Endodermal cell (in vitro differentiated cells): Measurements from ENCODE around the gene CFAP46. TPM values are rescaled to one million over a fixed set of nuclear protein-coding genes. Genes with fewer than 3 reads are reported as not detected.
A peak's percentile ranks its signal among the peaks of the same experiment; 100 is the strongest.

ENCODE experiments used
- DNase-seq: peaks from one replicate; pipeline ENCODE4 v3.0.0-alpha.2; 2017
- H3K27ac ChIP-seq: 2 replicates; pipeline ENCODE4 v1.5.1; 2013; ENCODE audit warnings: mild to moderate bottlenecking, low read depth, low read length, moderate library complexity
- H3K27me3 ChIP-seq: 2 replicates; pipeline ENCODE4 v1.6.1; 2013; ENCODE audit warnings: mild to moderate bottlenecking, low read length, moderate library complexity; ENCODE audit not compliant: insufficient read depth, control insufficient read depth, poor library complexity, severe bottlenecking
- H3K36me3 ChIP-seq: 2 replicates; pipeline ENCODE4 v1.7.0; 2013; ENCODE audit warnings: mild to moderate bottlenecking, low read length, moderate library complexity; ENCODE audit not compliant: control insufficient read depth, insufficient read depth
- H3K4me1 ChIP-seq: one replicate; pipeline ENCODE4 v1.7.0; 2013; ENCODE audit warnings: low read length; ENCODE audit not compliant: control insufficient read depth, insufficient read depth
- H3K4me3 ChIP-seq: 2 replicates; pipeline ENCODE4 v1.5.1; 2013; ENCODE audit warnings: mild to moderate bottlenecking, low read length, moderate library complexity
- H3K9ac ChIP-seq: 2 replicates; pipeline ENCODE4 v1.6.1; 2013; ENCODE audit warnings: mild to moderate bottlenecking, low read length, moderate library complexity; ENCODE audit not compliant: poor library complexity, severe bottlenecking; ENCODE audit errors: extremely low read depth
- H3K9me3 ChIP-seq: 2 replicates; pipeline ENCODE4 v1.6.1; 2013; ENCODE audit warnings: mild to moderate bottlenecking, low read length, moderate library complexity; ENCODE audit not compliant: control insufficient read depth
- H3K27ac Mint-ChIP-seq: 2 replicates; pipeline ENCODE4 v1.8.0; 2020; ENCODE audit warnings: mixed read lengths
- H3K27me3 Mint-ChIP-seq: 2 replicates; pipeline ENCODE4 v1.8.0; 2021; ENCODE audit warnings: mild to moderate bottlenecking, mixed read lengths; ENCODE audit not compliant: insufficient read depth
- H3K36me3 Mint-ChIP-seq: 2 replicates; pipeline ENCODE4 v1.8.0; 2020; ENCODE audit warnings: low read depth, mixed read lengths
- H3K4me1 Mint-ChIP-seq: 2 replicates; pipeline ENCODE4 v1.8.0; 2020; ENCODE audit warnings: mixed read lengths
- H3K4me3 Mint-ChIP-seq: 2 replicates; pipeline ENCODE4 v1.8.0; 2020; ENCODE audit warnings: mild to moderate bottlenecking, moderate library complexity, mixed read lengths
- H3K9me3 Mint-ChIP-seq: 2 replicates; pipeline ENCODE4 v1.8.0; 2020; ENCODE audit warnings: mild to moderate bottlenecking, mixed read lengths
- CTCF ChIP-seq: fragments of 200-600 bp; sonication (generic); conservative IDR thresholded peaks from 2 replicates; pipeline ENCODE4 v1.5.0; 2021; ENCODE audit warnings: antibody characterized with exemption, mild to moderate bottlenecking
- WGBS, 2 experiments: methylation state at CpG; one replicate each; pipeline versions ENCODE4 v1.1.5 to v1.1.7; 2013; ENCODE audit warnings: missing lambda C conversion rate in 2 of 2, mixed read lengths in 1 of 2; ENCODE audit not compliant: insufficient coverage in 1 of 2, insufficient read length in 1 of 2; 5-methylcytosine and 5-hydroxymethylcytosine counted together
- total RNA-seq, 2 donors: library from RNA; stranded (reverse); fragmentation: NEBNext Ultra II Directional in 1 of 2; extraction: Animal tissue kit (Norgen Biotek cat#: 25700) in 1 of 2; gene quantifications; 2 replicates in 1 of 2; 3 replicates in 1 of 2; pipeline ENCODE4 v1.2.1, GENCODE V29; 2021

Gene CFAP46
- total RNA-seq, 2 donors from 2014 or later: 9.9 to 10.5 TPM

GRCh38 chr10:132813001-132813401 lies 129.4 kb downstream of the CFAP46 start:
- Histone ChIP-seq H3K27me3 (no peaks in the 10 kb centered on the region), H3K9ac (no peak overlapping the region), H3K36me3 (no peaks in the 10 kb centered on the region), H3K27ac (no peak overlapping the region), H3K4me3 (no peak overlapping the region), H3K9me3 (no peaks in the 10 kb centered on the region), H3K4me1 (no peaks in the 10 kb centered on the region)
- no peak for DNase-seq
- Mint-ChIP-seq H3K9me3 (no peaks in the 10 kb centered on the region), H3K27me3 (peaks cover 3% of the 10 kb centered on the region), H3K4me1 (no peaks in the 10 kb centered on the region), H3K4me3 (no peak overlapping the region), H3K27ac (no peak overlapping the region), H3K36me3 (no peaks in the 10 kb centered on the region)
- 88 to 93% methylated on average over 10 of the region's 10 CpGs for WGBS, 2 experiments
- no peak for TF ChIP-seq CTCF

- Histone ChIP-seq H3K9me3 (no peaks in the 10 kb centered on the region), H3K36me3 (no peaks in the 10 kb centered on the region), H3K4me1 (no peaks in the 10 kb centered on the region), H3K4me3 (no peak overlapping the region), H3K27ac (no peak overlapping the region), H3K9ac (no peak overlapping the region), H3K27me3 (no peaks in the 10 kb centered on the region)
- Mint-ChIP-seq H3K4me1 (no peaks in the 10 kb centered on the region), H3K36me3 (no peaks in the 10 kb centered on the region), H3K27ac (no peak overlapping the region), H3K27me3 (peaks cover 3% of the 10 kb centered on the region), H3K4me3 (no peak overlapping the region), H3K9me3 (no peaks in the 10 kb centered on the region)
- TF ChIP-seq CTCF: no peak
- peak; percentile 22 for DNase-seq
- 85 to 88% methylated on average over 2 to 11 of the region's 11 CpGs for WGBS, 2 experiments
Observed at GRCh38 chr10:132812520-132812919, 129.8 kb downstream of the CFAP46 start.

- no peaks in the 10 kb centered on the region for H3K4me1 Mint-ChIP-seq
- peaks cover 3% of the 10 kb centered on the region for H3K27me3 Mint-ChIP-seq
- H3K9me3 Mint-ChIP-seq: no peaks in the 10 kb centered on the region
- no peaks in the 10 kb centered on the region for H3K36me3 ChIP-seq
- no peak for TF ChIP-seq CTCF
- no peaks in the 10 kb centered on the region for H3K27me3 ChIP-seq
- peak; percentile 24 for DNase-seq
- no peak overlapping the region for H3K4me3 ChIP-seq
- H3K27ac ChIP-seq: no peak overlapping the region
- H3K36me3 Mint-ChIP-seq: no peaks in the 10 kb centered on the region
- H3K4me1 ChIP-seq: no peaks in the 10 kb centered on the region
- H3K4me3 Mint-ChIP-seq: no peak overlapping the region
- no peak overlapping the region for H3K27ac Mint-ChIP-seq
- WGBS, 2 experiments: 90 to 93% methylated on average over 21 to 26 of the region's 26 CpGs
- H3K9me3 ChIP-seq: no peaks in the 10 kb centered on the region
- H3K9ac ChIP-seq: no peak overlapping the region
Observed at GRCh38 chr10:132811891-132812481, 130.4 kb downstream of the CFAP46 start.
